ENCODE results near the gene DNM3. TPM values are rescaled to one million over a fixed set of nuclear protein-coding genes. Genes with fewer than 3 reads are reported as not detected.

DNM3 gene
- total RNA-seq, 1 donor from 2014 or later: 2.3 TPM

GRCh38 chr1:171814692-171815091 is 26.6 kb upstream of the DNM3 start:
- ATAC-seq: no peak
- intact Hi-C loops (cut with micrococcal nuclease): no loop called here
- DNase-seq: no peak

- ATAC-seq (no peak), DNase-seq (no peak)
- intact Hi-C loops (cut with micrococcal nuclease): no loop called here
Observed at GRCh38 chr1:171816300-171816901, 24.9 kb upstream of the DNM3 start.

GRCh38 chr1:171817511-171818265 is 23.6 kb upstream of the DNM3 start:
- intact Hi-C loops (cut with micrococcal nuclease): no loop called here
- DNase-seq: no peak
- no peak for ATAC-seq

GRCh38 chr1:171819946-171820345 is 21.4 kb upstream of the DNM3 start:
- ATAC-seq (no peak), DNase-seq (no peak)
- intact Hi-C loops (cut with micrococcal nuclease): no loop called here

- intact Hi-C loops (cut with micrococcal nuclease): no loop called here
- ATAC-seq (no peak), DNase-seq (no peak)
Observed at GRCh38 chr1:171826973-171827372, 14.3 kb upstream of the DNM3 start.

- intact Hi-C loops (cut with micrococcal nuclease): no loop called here
- DNase-seq (no peak), ATAC-seq (no peak)
Observed at GRCh38 chr1:171828794-171829193, 12.5 kb upstream of the DNM3 start.

DNA sequence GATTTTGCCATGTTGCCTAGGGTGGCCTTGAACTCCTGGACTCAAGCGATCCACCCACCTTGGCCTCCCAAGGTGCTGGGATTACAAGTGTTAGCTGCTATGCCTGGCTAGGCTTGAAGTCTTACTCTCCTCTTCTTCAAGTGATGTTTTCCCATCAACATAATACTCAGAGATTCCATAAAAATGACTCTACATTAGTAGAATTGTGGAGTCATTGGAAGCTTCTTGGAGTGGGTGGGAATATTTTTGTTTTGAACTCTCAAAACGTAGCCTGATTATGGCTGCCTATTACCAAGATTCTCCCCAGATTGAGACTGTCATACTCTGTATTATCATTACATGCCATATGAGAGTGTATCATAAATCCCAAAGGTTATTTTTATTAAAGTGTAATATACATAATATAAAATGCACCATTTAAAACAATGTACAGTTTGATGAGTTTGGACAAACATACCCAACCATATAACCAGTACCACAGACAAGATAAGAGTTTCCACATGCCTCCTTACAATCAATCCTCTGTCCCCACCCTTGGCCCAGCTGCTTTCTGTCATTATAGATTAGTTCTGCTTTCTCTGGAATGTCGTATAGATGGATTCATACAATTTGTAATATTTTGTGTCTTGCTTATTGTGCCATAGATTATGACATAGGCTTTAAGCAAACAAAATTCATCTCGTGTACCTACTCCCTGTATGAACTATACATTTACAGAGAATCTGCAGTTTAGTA is 8.0 kb upstream of the DNM3 start:
- no peak for ATAC-seq
- DNase-seq: no peak
- intact Hi-C loops (cut with micrococcal nuclease): no loop called here

DNA sequence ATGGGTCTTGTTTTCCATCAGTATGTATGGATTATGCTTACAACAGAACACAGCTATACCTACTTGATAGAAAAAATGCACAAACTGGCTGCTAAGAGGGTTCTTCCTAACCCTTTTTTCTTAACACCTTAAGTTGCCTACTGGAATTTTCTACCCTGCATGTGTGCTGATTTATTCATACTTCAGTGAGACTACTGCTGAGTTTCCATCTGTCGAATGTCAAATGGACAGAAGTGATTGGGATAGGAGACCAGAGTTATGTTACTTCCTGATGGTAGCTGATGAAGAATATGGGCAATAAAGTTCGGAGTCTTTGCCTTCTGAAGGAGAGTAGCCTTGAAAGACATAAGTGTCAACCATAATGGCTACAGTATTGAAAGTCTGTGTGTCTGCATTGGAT is 6.5 kb upstream of the DNM3 start:
- intact Hi-C loops (cut with micrococcal nuclease): no loop called here
- ATAC-seq (no peak), DNase-seq (no peak)

DNA sequence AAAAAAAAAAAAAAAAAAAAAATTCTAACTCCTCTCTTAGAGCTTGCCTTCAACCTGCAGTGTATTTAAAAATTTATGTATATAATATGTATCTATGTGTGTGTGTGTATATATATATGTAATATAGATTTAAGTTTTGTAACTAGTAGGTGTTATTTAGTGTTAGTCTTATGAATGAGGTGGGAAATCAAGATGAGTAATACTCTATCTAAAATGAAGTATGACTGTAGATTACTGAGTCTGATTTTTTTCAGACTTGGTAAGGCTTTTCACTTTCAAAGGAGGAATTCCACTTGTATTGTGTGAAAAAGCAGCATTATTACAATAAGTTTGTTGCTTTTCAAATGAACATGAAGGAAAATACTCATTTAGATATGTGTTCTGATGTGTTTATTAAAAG is 5.4 kb upstream of the DNM3 start:
- DNase-seq (no peak), ATAC-seq (no peak)
- intact Hi-C loops (cut with micrococcal nuclease): no loop called here

DNA sequence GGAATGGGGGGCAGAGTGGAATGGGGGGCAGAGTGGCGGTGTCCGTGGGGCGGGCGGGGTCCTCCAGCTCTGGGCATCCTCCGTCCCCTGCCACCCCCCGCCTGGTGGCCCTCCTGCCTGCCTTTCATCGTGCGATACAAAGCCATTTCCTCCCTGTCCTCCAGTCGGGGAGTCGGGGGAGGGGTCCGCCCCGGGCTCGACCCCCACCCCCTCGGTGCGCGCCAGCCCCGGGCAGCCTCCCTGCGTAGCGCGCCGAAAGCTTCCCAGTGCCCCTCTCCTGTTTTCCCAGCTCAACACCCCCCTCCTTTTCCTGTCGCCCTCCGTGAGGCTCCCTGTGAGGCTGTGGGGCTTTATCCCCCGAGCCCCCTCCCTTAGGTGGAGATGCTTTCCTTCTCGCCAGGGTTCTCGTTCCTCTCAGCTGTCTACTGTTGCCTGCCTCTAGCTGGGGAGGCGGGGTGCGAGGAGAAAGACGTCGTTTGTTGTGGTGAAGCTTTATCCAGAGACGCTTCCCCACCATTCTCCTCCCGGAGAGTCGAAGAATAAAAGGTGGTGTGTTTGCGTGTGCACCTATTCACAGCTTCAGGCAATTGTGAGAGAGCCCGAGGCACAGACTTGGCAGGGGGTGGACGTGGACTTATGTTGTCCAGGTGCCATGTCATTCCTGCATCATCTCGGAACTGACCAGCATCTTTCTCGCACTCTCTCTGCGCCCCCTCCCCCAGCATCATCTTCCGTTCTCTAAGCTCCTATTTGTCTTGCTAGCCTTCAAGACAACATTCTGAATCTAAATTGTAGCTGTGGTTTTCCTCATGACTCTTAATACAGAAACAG is 848 bp downstream of the DNM3 start:
- intact Hi-C loops (cut with micrococcal nuclease): no loop called here
- peak; percentile 16 for ATAC-seq
- peak; percentile 27 for DNase-seq

DNA sequence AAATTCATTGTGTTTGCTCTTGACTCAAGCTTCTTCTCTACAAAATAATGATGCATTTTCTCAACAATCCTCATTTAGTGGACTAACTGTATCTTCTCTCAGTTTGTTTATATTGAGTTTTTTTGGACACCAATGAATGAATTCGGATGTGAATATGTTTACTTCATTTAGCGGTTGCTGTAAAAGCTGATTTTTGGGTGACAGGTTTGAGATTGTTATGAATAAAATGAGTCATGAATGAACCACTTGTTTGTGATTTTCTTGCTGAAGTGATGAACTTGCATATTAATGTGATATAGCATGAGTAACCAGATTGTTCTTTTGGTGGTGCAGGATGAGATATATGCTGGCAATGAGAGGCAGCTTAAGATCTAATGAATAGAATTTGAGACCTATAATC is 3.1 kb downstream of the DNM3 start:
- no peak for DNase-seq
- intact Hi-C loops (cut with micrococcal nuclease): no loop called here
- no peak for ATAC-seq

GRCh38 chr1:171845998-171846397 is 4.7 kb downstream of the DNM3 start:
- DNase-seq: no peak
- ATAC-seq: no peak
- intact Hi-C loops (cut with micrococcal nuclease): no loop called here

GRCh38 chr1:171849245-171849898 is 8.1 kb downstream of the DNM3 start:
- intact Hi-C loops (cut with micrococcal nuclease): no loop called here
- ATAC-seq (no peak), DNase-seq (no peak)

GRCh38 chr1:171850651-171851350 is 9.5 kb downstream of the DNM3 start:
- ATAC-seq: no peak
- intact Hi-C loops (cut with micrococcal nuclease): no loop called here
- DNase-seq: no peak

GRCh38 chr1:171852272-171852671 is 11.0 kb downstream of the DNM3 start:
- DNase-seq (no peak), ATAC-seq (no peak)
- intact Hi-C loops (cut with micrococcal nuclease): no loop called here

DNA sequence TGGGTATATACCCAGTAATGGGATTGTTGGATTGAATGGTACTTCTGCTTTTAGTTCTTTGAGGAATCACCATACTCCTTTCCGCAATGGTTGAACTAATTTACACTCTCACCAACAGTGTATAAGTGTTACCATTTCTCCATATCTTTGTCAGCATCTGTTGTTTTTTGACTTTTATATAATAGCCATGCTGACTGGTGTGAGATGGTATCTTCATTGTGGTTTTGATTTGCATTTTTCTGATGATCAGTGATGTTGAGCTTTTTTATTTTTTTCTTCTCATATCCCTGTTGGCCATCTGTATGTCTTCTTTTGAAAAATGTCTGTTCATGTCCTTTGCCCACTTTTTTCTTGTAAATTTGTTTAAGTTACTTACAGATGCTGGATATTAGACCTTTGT is 14.1 kb downstream of the DNM3 start:
- ATAC-seq (no peak), DNase-seq (no peak)
- intact Hi-C loops (cut with micrococcal nuclease): no loop called here

DNA sequence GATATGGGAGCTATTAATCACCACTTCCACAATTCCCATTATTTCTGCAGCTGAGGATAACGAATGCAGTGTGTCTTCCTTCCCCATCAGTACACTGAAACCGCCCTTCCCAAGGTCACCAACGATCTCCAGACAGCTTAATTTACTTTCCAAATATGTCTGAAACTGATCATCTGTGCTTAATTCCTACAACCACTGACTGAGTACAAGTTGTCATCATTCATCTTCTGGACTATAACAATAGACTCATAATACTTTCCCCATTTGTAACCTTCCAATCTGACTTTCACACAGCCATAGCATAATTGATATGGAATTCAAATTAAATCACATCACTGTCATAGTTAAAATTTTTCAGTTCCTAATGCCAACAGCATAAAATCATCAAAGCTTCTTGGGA is 17.4 kb downstream of the DNM3 start:
- no peak for ATAC-seq
- no peak for DNase-seq
- intact Hi-C loops (cut with micrococcal nuclease): no loop called here

GRCh38 chr1:171860696-171861095 is 19.4 kb downstream of the DNM3 start:
- ATAC-seq (no peak), DNase-seq (no peak)
- intact Hi-C loops (cut with micrococcal nuclease): no loop called here

- ATAC-seq (no peak), DNase-seq (no peak)
- intact Hi-C loops (cut with micrococcal nuclease): no loop called here
Observed at GRCh38 chr1:171863531-171863930, 22.2 kb downstream of the DNM3 start.

All from left ventricle myocardium superior (tissue), 1 donor.